COLO829 (cell line): Measurements from ENCODE around the gene INSC.

Experiments used
- DNase-seq: peaks from one replicate; pipeline ENCODE4 v3.0.0; 2012; ENCODE audit warnings: low spot score

Gene INSC

DNA sequence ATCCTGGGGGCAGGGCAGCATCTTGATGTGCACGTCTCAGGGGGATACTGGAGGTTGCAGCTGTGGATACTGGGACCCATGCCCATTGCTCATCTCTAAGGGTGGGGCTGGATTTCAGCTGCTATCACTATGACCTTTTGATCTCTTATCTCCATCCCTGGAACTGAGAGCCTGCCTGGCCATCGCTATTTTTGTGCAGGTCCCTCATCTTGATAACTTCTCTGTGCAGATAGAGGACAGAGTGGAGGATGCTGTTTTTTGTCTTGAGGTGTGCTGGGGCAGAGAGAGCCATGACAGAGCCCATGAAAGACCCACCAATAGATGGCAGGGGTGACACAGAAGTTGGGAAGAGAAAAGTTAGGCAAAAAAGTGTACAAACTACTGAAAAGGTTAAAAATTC lies 5.1 kb upstream of the INSC start:
- no peak for DNase-seq

DNA sequence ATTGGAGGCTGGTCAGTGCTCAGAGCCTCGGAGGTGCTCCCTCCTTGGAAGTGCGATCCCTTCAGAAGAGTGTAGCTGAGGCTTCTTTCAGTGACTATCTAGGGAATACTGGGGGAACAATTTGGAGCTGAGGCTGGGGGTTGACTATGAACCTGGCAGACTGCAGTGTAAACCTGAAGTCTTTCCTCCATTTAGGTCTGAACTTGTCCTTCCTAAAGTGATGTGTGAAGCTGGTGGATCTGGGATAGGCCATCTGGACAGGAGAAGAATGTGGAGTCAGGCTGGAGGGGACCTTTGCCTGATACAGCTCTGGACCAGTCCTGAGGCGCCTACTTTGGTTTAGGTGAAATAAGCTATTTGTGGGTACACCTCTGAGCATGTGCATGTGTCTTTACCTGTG lies 3.5 kb upstream of the INSC start:
- DNase-seq = no peak

DNA sequence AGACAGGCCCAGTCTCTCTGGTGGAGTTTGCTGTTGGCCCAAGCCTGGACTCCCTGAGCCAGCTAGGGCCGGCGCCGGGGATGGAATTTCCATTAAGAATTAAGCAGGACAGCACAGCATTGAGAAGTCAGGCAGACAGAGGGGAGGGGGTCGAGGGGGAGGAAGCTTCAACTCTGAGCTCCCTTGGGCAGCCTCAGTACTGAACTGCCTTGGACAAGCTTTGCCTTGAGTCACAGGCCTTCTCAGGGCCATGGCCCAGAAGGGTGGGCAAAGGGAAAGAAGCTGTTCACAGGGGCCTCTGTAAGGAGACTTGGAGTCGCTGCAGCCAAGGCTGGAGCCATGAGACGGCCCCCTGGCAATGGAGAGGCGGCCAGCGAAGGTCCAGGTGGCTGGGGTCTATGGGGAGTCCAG lies 2.6 kb upstream of the INSC start:
- no peak for DNase-seq

DNA sequence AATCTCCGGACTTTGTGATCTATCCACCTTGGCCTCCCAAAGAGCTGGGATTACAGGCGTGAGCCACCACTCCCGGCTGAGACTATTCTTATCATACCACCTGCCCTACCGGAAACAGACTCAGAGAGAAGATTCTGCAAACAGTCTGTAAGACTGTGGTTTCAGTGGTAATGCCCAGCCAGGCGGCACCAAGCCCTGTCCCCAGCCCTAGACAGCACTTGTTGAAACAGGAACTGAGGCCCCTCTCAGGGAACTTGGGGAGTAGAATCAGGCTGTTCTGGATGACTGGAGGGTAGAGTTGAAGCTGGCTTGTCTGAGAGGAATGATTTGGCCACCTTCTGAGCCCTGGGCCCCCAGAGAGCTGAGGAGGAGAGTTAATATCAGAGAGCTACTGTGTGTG lies 1.3 kb upstream of the INSC start:
- no peak for DNase-seq

DNA sequence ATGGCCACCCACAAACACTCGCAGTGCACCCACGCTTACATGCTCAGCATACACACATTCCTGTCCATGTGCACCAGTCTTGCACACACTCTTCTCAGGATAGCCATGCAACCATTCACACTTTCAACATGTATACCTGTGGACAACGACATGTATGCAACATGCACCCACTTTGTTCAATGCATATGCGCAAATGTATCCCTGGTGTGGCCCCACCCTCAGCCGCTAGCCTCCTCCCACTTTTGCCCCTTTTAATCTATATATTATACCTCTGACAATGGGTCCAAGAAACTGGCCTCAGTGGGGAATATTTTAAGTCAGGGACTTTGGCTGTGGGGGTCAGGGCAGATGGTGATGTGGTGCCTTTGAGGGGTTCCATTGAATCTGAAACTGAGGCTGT lies 963 bp downstream of the INSC start:
- no peak for DNase-seq

DNA sequence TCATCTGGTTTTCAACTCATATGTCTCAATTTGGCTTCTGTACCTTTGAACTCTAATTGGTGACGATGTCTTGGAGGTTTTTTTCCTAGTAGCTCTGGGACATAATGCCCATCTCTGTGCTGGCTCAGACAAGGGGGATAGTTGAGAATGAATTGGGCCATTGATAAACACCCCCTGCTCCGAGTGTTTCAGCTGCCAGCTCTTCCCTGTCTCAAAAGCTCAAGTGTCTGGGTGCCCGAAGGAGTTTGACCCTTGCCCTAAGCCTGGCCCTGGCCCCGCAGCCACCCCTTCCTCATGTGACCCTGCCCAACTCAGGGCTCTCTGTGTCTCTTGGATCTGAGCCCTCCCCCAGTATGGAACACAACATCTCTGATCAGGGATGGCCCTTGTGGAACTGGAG lies 3.0 kb downstream of the INSC start:
- peak; percentile 92 for DNase-seq

DNA sequence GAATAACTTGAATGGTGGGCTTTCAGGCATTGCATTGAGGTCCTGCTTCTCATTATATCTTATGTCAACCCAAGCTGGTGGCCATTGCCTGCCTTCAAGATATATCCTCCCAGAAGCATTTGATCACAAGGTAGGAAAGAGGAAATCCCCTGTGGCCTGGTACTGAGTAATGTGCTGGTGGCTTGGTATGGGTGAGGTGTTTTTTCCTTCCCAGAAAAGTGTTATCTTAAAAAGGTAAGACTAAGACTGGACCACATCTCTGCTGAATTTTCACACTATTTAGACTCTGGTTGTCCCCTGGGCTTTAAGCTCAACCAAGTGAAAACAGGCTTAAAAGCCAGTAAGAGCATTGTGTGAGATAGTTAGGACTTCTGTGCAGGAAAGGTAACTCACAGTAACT lies 3.7 kb downstream of the INSC start:
- DNase-seq = no peak

DNA sequence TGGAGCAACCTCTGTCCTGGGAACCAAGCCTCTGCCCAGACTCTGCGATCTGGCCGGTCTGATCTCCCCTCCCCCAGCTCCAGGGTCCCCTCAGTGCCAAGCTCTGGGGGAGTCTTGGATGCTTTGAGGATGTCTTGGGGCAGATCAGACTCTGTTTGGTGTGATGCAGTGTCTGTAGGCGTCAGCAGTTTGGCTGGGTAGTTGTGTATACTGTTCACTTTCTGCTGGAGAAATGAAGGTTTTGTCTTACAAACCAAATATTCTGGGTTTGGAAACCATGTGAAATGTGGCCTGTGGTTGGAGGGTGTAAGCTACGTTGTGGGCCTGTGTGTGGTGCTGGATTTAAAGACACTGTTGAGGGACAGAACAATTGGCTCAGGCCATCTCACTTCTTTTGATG lies 4.6 kb downstream of the INSC start:
- no peak for DNase-seq

DNA sequence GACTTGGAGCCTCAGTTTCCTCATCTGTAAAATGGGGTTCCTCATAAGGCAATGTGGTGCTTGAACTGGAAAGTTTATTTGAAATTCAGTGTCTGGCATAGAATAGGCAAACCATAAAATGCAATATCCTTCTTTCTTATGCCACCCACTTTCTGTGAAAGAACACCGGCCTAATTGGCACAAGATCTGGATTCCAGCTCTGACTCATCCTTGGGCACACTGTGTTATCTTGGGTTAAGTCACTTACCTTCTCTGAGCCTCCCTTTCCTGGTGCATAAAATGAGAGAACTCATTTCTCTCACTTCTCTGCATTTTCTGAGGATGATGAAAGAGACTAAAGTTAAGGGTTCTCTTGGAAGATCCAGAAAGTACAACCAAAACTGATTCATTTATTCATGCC lies 5.1 kb downstream of the INSC start:
- DNase-seq = no peak

DNA sequence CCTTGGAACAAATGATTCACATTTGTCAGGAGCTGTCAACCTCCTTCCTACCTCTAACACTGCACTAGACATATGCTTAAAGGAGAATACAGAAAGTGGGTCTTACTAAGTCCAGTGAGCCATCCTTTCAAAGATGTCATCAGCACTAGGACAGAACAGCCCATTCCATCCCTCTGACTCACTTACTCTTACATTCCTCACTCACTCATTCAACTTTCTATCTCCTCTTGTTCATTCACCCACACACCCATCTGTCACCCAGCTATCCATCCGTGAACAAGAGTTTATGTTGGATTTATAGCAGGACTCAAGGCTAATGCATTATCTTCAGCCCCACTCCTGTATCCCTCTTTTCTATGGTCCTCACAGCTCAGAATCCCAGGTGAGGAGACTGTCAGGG lies 9.1 kb downstream of the INSC start:
- DNase-seq = peak; percentile 83

DNA sequence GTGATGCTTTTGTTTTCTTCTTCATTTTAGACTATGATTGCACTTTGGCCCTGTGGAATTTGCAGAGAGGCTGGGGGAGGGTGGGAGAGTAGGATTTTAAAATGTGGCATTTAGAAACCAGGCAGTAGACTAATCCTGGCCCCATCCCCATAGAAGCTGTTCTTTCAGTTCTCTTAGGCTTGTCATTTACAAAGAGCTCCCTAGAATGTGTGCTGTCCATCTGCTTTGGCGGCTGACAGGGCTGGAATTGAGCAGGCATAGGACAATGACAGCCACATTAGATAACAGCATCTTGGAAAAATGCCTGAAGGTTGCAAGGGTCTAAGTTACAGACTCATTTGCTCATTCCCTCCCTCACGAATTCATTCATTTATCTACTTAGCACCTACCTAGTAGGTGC lies 9.8 kb downstream of the INSC start:
- no peak for DNase-seq

DNA sequence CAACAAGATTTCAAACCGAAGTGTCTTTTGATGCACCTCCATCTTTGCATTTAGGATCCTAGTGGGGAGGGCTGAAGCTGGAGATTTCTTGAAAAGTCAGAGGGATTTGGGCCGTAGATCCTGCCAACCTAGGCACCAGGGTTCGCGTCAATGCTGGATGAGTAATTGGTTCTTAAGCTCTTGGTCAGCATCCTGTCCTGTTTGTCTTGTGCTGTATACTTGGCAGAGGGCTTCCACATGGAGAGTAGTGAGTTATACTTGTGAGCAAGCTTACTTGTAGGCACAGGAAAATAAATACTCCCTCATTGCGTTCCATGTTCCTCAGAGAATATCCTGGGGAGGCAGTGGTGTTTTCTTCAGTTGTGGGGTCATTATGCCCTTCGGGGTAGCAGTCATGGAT lies 12.6 kb downstream of the INSC start:
- no peak for DNase-seq

DNA sequence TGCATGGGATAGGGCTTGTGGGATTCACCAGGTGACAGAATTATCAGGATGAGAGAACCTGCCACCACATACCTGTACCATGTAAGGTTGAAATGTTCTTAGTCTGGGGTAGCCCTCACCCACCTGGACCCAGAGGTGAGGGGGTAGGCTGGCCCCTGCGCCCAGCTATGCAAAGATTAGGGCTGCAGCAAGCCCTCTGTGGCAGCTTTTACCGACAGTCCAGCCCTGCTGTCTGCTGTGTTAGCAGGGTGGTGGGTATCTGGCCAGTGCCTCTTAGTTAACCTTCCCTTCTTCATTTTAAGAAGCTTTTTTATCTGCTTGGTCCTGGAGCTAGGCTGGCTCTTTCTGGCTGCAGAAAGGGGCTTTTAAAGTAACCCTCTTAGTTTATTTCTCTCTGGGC lies 13.9 kb downstream of the INSC start:
- no peak for DNase-seq

DNA sequence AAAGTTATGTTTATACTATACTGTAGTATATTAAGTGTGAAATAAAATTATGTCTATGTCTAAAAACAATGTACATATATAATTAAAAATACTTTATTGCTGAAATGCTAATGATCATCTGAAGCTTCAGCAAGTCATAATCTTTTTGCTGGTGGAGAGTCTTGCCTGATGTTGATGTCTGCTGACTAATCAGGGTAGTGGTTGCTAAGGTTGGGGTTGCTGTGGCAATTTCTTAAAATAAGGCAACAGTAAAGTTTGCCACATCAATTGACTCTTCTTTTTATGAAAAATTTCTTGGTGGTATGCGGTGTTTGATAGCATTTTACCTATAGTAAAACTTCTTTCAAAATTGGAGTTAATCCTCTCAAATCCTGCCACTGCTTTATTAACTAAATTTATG lies 21.4 kb downstream of the INSC start:
- no peak for DNase-seq

DNA sequence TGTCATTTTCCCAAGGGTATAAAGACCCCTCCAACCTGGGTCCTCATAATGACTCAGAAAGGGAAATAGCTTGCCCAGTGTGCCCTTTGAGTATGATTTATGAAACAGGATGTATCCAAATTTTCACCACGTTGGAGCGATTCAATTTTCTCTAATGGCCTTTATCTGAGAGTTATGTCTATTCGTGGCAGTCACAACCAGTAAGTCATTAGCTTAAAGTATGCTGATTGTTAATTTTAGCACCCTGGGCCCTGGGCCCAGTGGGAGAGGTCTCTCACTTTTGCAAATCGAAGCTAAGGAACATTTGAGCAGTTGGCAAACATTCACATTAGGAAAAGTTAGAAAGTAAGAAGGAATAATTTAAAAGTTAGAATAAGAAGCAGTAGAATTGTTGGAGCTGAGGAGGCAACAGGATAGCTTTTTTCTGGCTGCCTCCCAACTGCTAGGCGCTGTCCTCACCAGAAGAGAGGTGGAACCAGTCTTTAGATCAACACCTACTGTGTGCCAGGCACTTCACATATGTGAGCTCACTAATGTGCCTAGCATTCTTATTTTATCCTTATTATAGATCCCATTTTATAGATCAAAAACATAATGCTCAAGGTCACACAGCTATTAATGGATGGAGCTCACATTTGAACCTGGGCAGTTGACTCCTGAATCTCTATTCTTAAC lies 24.5 kb downstream of the INSC start:
- DNase-seq = no peak

DNA sequence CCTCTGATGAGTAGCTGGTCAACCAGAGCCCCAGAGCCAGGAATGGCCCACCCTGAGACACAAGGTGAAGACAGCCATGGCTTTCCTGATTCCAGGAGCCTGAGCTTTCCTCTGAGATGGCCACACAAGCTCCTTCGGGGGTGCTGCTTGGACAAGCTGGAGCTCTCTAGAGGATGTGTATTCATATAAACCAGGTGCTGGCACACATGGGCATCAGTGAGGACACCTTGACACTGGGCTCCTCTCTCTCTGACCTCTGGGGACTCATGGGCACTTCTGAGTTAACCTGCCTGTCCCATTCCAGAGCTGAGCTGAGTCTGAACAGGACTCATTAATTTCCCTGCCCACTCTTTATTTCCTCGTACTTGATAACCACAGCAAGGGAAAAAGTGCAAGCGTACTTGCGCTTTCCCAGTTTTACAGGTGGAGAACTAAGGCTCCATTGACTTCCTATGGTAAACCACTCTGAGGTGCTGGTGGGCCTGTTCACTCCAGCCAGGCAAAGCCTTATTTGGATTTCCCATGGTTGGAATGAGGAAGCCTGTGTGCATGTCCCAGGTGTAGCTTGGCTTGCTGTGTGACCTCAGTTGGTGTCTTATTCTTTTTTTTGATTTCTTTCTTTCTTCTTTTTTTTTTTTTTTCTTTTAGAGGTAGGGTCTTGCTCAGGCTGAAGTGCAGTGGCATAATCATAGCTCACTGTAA lies 25.4 kb downstream of the INSC start:
- DNase-seq = no peak

DNA sequence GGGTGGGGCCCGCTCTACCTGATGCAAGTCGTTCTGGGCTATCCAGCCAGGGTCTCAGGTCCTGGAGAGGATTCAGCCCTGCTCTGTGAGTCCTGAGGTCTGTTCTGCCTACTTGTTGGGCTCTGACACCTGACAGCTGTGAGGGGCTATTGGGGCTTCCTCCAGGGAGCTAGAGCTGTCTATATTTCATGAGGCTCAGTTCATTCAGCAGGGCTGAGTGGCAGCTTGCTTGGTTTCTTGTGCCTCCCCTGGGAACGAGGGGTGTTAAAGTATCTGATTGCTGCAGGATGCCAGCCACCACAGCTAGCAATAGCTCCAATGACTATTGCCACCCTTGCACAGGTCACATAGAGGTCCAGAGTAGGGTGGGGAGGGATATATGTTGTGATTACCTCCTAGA lies 26.7 kb downstream of the INSC start:
- DNase-seq = no peak

DNA sequence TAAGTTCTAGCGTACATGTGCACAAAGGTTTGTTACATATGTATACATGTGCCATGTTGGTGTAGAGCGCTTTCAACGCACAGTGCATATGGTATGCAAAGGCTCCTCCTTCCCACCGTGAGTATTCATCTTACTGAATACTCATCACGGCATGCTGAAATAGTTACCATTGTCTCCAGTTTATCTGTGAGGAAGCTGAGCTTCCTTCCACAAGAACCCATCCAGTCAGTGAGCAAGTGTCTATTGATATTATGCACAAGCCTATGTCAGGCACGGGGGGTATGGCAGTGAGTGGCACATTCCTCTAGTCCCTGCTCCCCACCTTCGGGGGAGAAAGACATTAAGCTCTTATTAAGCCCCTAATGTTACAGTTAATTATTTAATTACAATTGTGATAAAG lies 28.1 kb downstream of the INSC start:
- no peak for DNase-seq

DNA sequence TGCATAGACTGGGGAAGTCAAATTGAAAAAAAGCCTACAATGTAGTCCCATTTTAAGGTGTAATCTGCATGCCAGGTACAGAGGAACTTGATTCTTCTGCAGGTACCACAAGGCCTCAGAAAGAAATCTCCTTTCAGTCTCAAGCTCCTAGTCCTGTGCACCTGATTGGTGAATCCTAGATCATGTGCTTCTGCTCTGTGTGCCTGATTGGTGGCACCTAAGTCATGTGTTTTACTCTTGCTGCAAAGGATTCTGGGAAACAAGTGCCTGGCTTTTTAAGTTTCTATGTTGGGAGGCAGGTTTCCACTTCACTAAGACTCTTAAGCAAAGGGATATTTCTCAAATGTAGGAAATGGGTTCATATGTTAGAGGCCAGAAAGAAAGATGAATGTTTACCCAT lies 29.1 kb downstream of the INSC start:
- no peak for DNase-seq

DNA sequence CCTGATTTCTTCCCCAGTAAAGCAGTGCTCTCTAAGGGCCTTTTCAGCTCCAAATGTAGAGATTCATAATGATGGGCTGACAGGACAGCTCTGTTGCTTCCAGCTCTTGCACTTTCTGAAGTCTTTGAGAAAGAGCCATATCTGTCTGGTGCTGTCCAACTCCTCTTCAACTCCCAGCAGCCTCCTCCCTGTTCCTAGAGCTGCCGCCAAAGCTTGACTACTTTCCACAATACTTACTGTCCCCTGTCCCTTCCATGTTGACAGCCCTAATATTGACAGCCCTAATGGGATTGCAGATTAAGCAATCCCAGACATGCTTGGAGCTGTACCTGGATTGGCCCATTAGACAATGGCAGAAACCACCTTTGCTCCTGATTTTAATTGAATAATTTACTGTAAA lies 29.6 kb downstream of the INSC start:
- no peak for DNase-seq

DNA sequence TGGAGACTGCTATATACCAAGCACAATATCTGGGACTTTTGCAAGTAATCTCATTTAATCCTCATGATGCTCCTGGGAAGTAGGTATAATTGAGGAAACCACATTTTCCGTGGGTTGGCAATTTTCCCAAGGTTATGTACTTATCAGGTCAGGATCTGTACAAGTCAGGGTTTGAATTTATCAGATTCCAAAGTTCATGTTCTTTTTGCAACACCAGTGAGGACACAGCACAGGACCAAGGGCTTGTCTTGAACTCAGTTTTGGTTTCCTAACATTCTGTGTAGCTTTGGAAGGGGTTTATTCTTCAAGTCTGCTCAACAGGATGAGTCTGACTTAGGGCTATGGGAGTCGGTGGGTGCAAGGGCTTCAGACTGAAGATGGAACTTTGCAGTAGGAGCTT lies 30.4 kb downstream of the INSC start:
- DNase-seq = no peak

DNA sequence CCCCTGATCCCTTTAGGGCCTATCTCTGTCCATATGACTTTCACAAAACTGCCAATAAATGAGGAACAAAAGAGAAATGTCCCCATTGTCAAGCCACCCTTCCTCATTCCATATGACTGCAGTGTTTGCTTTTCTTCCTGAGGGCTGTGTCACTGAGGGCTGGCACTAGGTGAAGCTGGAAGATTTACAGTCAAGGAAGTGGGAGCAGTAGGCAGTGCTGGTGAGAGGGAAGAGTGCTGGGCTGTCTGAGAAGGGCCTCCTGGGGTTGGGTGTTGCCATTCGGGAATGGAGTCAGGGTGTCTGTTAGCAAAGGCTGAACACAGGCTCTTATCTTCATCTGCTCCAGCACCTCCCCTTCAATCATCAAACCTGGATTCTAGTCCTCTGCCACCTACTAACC lies 30.9 kb downstream of the INSC start:
- no peak for DNase-seq

DNA sequence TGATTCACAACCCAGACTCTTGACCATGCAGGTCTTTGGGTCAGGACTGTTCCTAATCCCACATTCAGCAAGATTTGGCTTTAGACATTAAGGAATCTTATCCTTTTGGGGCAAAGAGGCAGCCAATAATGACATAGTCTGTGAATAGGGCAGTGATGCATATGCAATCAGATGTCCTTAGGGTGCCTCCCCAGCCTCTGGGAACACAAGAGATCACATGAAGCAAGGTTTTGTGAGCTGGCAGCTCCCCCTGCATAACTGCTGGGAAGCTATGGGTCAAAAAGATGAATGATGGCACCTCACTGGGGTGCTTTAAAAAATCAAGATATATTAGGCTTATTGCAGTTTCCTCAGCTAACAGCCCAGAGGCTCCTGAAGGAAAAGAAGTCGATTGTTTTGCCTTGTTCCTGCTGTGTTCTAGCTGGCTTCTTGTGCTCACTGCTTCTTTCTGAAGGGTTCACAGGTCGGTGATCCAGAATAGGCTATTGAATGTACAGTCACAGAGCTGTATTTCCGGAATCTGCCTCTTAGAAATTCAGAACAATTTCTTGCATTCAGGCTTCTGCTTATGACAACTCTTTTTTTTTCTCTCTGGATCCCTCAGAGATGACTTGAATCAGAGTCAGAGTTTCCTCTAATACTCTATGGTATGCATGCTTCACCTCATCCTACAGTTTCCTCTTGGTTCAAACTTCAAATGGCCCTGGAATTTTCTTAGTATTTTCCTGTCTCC lies 31.7 kb downstream of the INSC start:
- DNase-seq = peak; percentile 74

DNA sequence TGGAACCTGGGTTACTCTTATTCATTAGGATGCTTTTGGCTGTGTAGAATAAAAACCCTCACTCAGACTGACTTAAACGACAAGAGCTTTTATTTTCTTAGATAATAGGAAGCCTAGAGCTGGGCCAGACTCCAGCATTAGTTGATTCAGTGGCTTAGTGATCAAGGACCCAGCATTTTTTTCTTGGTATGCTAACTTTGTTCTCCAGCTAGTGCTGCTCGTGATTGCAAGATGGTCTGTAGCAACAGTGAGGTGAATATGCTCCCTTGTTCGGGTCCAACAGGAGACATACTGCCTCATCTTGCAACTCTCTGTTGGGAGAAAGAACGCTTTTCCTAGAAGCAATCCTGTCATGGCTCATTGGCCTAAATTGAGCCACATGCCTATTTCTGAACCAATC lies 33.4 kb downstream of the INSC start:
- DNase-seq = no peak
